HepG2 (cell line): ENCODE results near the gene PRR30.

ENCODE experiments used
- CENPX ChIP-seq: sonication (generic); formaldehyde crosslinking; IDR thresholded peaks from 2 replicates; pipeline ENCODE4 v1.9.0; 2021; ENCODE audit warnings: mild to moderate bottlenecking, missing genetic modification reagents, moderate library complexity
- DNMT3B ChIP-seq: conservative IDR thresholded peaks from 2 replicates; pipeline ENCODE4 v1.6.1; 2016; ENCODE audit warnings: missing biosample characterization, control low read depth
- SETDB1 ChIP-seq: sonication (generic); formaldehyde crosslinking; IDR thresholded peaks from 2 replicates; pipeline ENCODE4 v1.5.1; 2020; ENCODE audit warnings: missing genetic modification reagents, mild to moderate bottlenecking, borderline replicate concordance
- YY1 ChIP-seq: IDR thresholded peaks from 2 replicates; pipeline ENCODE4 v1.6.1; 2011; ENCODE audit warnings: low read length, low read depth, moderate library complexity, mild to moderate bottlenecking; ENCODE audit not compliant: insufficient read depth, insufficient replicate concordance
- ZBTB8A ChIP-seq: sonication (generic); formaldehyde crosslinking; IDR thresholded peaks from 2 replicates; pipeline ENCODE4 v1.4.0; 2020; ENCODE audit warnings: mild to moderate bottlenecking, low read depth, missing genetic modification reagents, borderline replicate concordance
- ZFAT ChIP-seq: sonication (generic); formaldehyde crosslinking; conservative IDR thresholded peaks from 2 replicates; pipeline ENCODE4 v1.8.1; 2023; ENCODE audit warnings: missing genetic modification reagents, inconsistent platforms
- TF ChIP-seq, protein P1 (sequence below): IDR thresholded peaks from 2 replicates; pipeline ENCODE4 v1.6.1; 2012; ENCODE audit warnings: inconsistent platforms

DNA sequence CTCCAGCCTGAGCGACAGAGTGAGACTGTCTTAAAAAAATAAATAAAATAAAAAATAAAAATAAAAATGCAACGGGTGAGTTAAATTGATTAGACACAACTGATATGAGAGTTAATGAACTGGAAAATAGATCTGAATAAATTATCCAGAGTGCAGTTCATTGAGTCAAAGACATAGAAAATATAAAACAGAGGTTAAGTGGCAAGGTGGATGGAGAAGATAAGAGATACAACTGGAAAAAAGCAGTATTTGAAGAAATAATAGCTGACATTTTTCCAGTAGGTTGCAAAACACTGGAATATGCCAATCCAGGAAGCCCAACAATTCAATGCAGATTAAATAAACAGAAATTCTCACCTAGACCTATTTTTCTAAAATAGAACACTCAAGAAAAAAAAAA lies 31.0 kb downstream of the PRR30 start:
- TF ChIP-seq YY1: no peak
- no peak for TF ChIP-seq CENPX (CRISPR knock-in tag)
- TF ChIP-seq ZFAT (CRISPR knock-in tag): no peak
- no peak for TF ChIP-seq ZBTB8A (CRISPR knock-in tag)
- TF ChIP-seq, protein P1, sequence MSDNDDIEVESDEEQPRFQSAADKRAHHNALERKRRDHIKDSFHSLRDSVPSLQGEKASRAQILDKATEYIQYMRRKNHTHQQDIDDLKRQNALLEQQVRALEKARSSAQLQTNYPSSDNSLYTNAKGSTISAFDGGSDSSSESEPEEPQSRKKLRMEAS: no peak
- TF ChIP-seq DNMT3B: no peak
- no peak for TF ChIP-seq SETDB1 (CRISPR knock-in tag)
